ENCODE results near the gene PLEKHA1. TPM values are rescaled to one million over a fixed set of nuclear protein-coding genes. Genes with fewer than 3 reads are reported as not detected.

The PLEKHA1 gene
- total and polyA plus RNA-seq, 9 donors: 16.7 to 31.1 (median 27.1) TPM

DNA sequence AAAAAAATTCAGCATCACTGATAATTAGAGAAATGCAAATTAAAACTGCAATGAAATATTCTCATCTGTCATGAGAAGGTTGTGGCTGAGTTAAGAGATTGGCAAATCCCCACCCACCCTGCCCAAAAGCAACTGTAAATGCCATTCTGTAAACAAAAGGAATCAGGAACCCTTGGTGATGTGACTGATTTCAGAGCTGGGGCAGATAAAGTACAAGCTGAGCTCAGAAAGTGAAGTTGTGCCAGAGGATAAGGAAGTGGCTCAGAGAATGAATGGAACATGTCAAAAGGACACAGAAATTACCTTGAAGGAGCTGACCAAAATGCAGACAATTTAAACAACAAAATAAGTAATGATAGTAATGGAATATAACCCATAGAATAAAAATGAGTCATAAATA lies 47.2 kb downstream of the PLEKHA1 start:
- TF ChIP-seq, protein P1, sequence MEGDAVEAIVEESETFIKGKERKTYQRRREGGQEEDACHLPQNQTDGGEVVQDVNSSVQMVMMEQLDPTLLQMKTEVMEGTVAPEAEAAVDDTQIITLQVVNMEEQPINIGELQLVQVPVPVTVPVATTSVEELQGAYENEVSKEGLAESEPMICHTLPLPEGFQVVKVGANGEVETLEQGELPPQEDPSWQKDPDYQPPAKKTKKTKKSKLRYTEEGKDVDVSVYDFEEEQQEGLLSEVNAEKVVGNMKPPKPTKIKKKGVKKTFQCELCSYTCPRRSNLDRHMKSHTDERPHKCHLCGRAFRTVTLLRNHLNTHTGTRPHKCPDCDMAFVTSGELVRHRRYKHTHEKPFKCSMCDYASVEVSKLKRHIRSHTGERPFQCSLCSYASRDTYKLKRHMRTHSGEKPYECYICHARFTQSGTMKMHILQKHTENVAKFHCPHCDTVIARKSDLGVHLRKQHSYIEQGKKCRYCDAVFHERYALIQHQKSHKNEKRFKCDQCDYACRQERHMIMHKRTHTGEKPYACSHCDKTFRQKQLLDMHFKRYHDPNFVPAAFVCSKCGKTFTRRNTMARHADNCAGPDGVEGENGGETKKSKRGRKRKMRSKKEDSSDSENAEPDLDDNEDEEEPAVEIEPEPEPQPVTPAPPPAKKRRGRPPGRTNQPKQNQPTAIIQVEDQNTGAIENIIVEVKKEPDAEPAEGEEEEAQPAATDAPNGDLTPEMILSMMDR (IDR thresholded peaks at IDR 0.05): no peak
- TF ChIP-seq EP300 (IDR thresholded peaks at IDR 0.05) (no peak), POLR2A (IDR thresholded peaks at IDR 0.05) (no peak)
- Histone ChIP-seq H3K27ac (no peak overlapping the region), H3K36me3 (no peaks in the 10 kb centered on the region), H3K27me3 (no peaks in the 10 kb centered on the region), H3K9me3 (no peaks in the 10 kb centered on the region), H3K4me1 (ENCODE audit: insufficient read depth) (peaks cover 3% of the 10 kb centered on the region), H3K4me3 (no peak overlapping the region)
- intact Hi-C loops (cut with DNase I): no loop called here
- no peak for DNase-seq

DNA sequence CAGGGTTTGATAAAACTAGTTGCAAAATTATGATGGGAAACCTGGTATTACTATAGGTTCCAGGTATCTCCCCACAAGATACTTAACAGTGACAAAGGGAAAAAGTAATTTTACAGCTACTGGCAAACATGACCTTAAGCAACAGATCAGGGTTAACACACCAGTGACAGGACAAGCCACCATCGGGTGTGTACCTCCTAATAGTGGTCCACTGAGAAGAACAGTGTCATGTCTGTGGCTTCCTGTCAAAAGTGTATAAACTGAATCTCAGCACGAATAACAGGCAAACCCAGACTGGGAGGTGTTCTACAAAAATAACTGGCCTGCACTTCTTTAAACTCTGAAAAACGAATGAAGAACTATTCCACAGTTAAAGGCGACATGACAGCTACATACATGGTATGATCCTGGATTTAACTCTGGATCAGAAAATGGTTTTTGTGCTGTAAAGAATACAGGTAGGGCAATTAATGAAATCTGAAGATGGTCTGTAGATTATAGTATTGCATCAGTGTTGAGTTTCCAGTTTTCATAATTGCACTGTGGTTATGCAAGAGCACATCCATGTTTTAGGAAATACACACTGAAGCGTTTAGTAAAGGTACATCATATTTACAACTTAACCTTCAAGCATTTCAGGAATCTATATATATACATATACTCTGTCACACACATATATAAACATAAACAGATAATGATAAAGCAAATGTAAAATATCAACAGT lies 47.9 kb downstream of the PLEKHA1 start:
- WGBS, 3 donors: 86 to 87% (median 87%) methylated on average over 5 of the region's 5 CpGs
- DNase-seq: no peak
- Histone ChIP-seq H3K4me3 (no peak overlapping the region), H3K9me3 (no peaks in the 10 kb centered on the region), H3K27me3 (no peaks in the 10 kb centered on the region), H3K4me1 (ENCODE audit: insufficient read depth) (peaks cover 3% of the 10 kb centered on the region), H3K27ac (no peak overlapping the region), H3K36me3 (no peaks in the 10 kb centered on the region)
- intact Hi-C loops (cut with DNase I): no loop called here
- TF ChIP-seq, protein P1 (IDR thresholded peaks at IDR 0.05): no peak
- TF ChIP-seq POLR2A (IDR thresholded peaks at IDR 0.05) (no peak), EP300 (IDR thresholded peaks at IDR 0.05) (no peak)

DNA sequence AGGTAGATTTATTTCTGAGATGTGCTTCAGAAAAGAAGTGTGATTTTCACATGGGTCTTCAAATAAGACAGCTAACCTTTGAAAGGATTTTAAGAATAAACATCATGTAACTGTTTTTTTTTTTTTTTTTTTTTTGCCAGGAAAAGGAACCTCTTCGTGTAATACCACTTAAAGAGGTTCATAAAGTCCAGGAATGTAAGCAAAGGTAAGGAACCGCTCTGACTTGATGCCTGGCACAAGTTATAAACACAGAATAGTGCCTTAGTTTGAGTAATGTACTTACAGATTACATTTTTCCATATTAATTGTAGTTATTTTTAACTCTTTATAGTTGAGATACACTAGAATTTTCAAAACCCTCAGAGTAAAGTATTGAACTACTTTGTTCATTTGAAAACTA lies 49.6 kb downstream of the PLEKHA1 start:
- Histone ChIP-seq H3K4me3 (no peak overlapping the region), H3K4me1 (ENCODE audit: insufficient read depth) (peaks cover 3% of the 10 kb centered on the region), H3K36me3 (no peaks in the 10 kb centered on the region), H3K27me3 (no peaks in the 10 kb centered on the region), H3K9me3 (no peaks in the 10 kb centered on the region), H3K27ac (no peak overlapping the region)
- TF ChIP-seq EP300 (IDR thresholded peaks at IDR 0.05): no peak
- TF ChIP-seq, protein P1 (IDR thresholded peaks at IDR 0.05): no peak
- TF ChIP-seq POLR2A (IDR thresholded peaks at IDR 0.05): no peak
- intact Hi-C loops (cut with DNase I): no loop called here
- DNase-seq: no peak
- 80 to 94% (median 82%) methylated on average over 2 of the region's 2 CpGs for WGBS, 3 donors

DNA sequence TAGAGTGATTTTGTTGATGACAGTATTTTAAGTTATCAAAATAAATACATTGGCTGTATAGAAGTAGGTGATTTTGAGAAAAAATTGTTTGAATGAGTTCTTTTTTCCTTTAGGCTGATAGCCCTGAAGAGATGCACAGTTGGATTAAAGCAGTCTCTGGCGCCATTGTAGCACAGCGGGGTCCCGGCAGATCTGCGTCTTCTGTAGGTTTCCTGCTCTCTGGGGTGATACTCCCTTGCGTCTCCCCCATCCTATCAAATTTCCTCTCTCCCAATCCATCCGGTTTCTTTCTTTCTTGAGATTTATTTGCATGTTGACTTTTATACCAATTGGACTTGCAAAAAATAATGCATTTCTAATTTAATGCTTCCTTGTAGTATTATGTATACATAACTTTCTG lies 52.3 kb downstream of the PLEKHA1 start:
- peaks cover 1% of the 10 kb centered on the region for H3K4me1 ChIP-seq (ENCODE audit: insufficient read depth)
- no peak overlapping the region for H3K27ac ChIP-seq
- DNase-seq: no peak
- intact Hi-C loops (cut with DNase I): no loop called here
- no peaks in the 10 kb centered on the region for H3K27me3 ChIP-seq
- no peaks in the 10 kb centered on the region for H3K36me3 ChIP-seq
- 92 to 93% (median 93%) methylated on average over 6 of the region's 6 CpGs for WGBS, 3 donors
- H3K4me3 ChIP-seq: no peak overlapping the region
- no peaks in the 10 kb centered on the region for H3K9me3 ChIP-seq
- TF ChIP-seq POLR2A (IDR thresholded peaks at IDR 0.05) (no peak), EP300 (IDR thresholded peaks at IDR 0.05) (no peak)
- TF ChIP-seq, protein P1 (IDR thresholded peaks at IDR 0.05): no peak
